ENCODE results near the gene MADD.

Gene MADD

GRCh38 chr11:47269829-47270305 is at the start of gene MADD:
Gene MADD, plus strand, starts transcription at chr11:47270133.
- DNase-seq, result peak; percentile 97

GRCh38 chr11:47220401-47220821 is 49.5 kb upstream of the MADD start:
- DNase-seq, result no peak

GRCh38 chr11:47222696-47223095 is 47.2 kb upstream of the MADD start:
- DNase-seq, result no peak

GRCh38 chr11:47225552-47226400 is 44.2 kb upstream of the MADD start:
- DNase-seq, result no peak

GRCh38 chr11:47229161-47229560 is 40.8 kb upstream of the MADD start:
- DNase-seq, result no peak

- DNase-seq, result no peak
These were observed 36.9 kb upstream of the MADD start for GRCh38 chr11:47233051-47233450.

- DNase-seq, result no peak
These were observed 35.8 kb upstream of the MADD start for GRCh38 chr11:47233989-47234668.

- DNase-seq, result no peak
These were observed 35.2 kb upstream of the MADD start for GRCh38 chr11:47234669-47235100.

- no peak for DNase-seq
These were observed 34.8 kb upstream of the MADD start for GRCh38 chr11:47235163-47235562.

GRCh38 chr11:47236482-47236881 is 33.5 kb upstream of the MADD start:
- no peak for DNase-seq

GRCh38 chr11:47239852-47240251 is 30.1 kb upstream of the MADD start:
- no peak for DNase-seq

GRCh38 chr11:47241841-47242301 is 28.1 kb upstream of the MADD start:
- no peak for DNase-seq

GRCh38 chr11:47242596-47243192 is 27.2 kb upstream of the MADD start:
- DNase-seq, result no peak

GRCh38 chr11:47243454-47243853 is 26.5 kb upstream of the MADD start:
- DNase-seq, result no peak

GRCh38 chr11:47244448-47245350 is 25.2 kb upstream of the MADD start:
- DNase-seq, result no peak

- no peak for DNase-seq
These were observed 24.1 kb upstream of the MADD start for GRCh38 chr11:47245611-47246357.

GRCh38 chr11:47247502-47247901 is 22.4 kb upstream of the MADD start:
- no peak for DNase-seq

GRCh38 chr11:47248304-47248663 is 21.6 kb upstream of the MADD start:
- DNase-seq, result no peak

- DNase-seq, result peak; percentile 69
These were observed 21.1 kb upstream of the MADD start, which contains the start of gene ACP2 for GRCh38 chr11:47248664-47249377. Gene ACP2, minus strand, starts transcription at chr11:47248814. Its CDS starts 25 bp downstream, at chr11:47248789.

GRCh38 chr11:47249378-47249715 is 20.6 kb upstream of the MADD start:
- DNase-seq, result no peak

GRCh38 chr11:47251751-47252150 is 18.2 kb upstream of the MADD start:
- DNase-seq, result no peak

Measured in 8988T (cell line).